ENCODE measurements around the gene DDX27. TPM values are rescaled to one million over a fixed set of nuclear protein-coding genes. Genes with fewer than 3 reads are reported as not detected.
A peak's percentile ranks its signal among the peaks of the same experiment; 100 is the strongest.

Gene DDX27
- total and polyA plus RNA-seq, 2 of the 13 experiments (the other 11 are each of a cell fraction or from before 2014, with no cell fraction given): 42.6 to 72.8 TPM

GRCh38 chr20:49219091-49219923, at the start of gene DDX27 (continued):
- TF ChIP-seq ZSCAN12 (CRISPR knock-in tag; IDR thresholded peaks at IDR 0.05) (no peak), ZSCAN9 (CRISPR knock-in tag; IDR thresholded peaks at IDR 0.05; ENCODE audit: borderline replicate concordance) (no peak; the same call in 1 of the 2 replicates), NKX3-1 (CRISPR knock-in tag; IDR thresholded peaks at IDR 0.05) (0 out of 2 replicates have a peak, but pooled peaks have one; percentile 19), NR2C2 (CRISPR knock-in tag; IDR thresholded peaks at IDR 0.05; ENCODE audit: borderline replicate concordance) (peak; percentile 83; the same call in 1 of the 2 replicates), BHLHE40 (IDR thresholded peaks at IDR 0.05; ENCODE audit: low read length) (no peak), SNAPC2 (CRISPR knock-in tag; IDR thresholded peaks at IDR 0.05) (peak; percentile 47), ZNF337 (CRISPR knock-in tag; IDR thresholded peaks at IDR 0.05; ENCODE audit: borderline replicate concordance, low read depth) (peak; percentile 92), RFXANK (CRISPR knock-in tag; IDR thresholded peaks at IDR 0.05) (no peak; the same call in none of the 2 replicates), MAZ (IDR thresholded peaks at IDR 0.05; ENCODE audit: borderline replicate concordance, low read depth, low read length) (peak; percentile 88; the same call in 1 of the 2 replicates), MAZ (CRISPR knock-in tag; IDR thresholded peaks at IDR 0.05; ENCODE audit: low read depth) (peak; percentile 94), NCOA2 (CRISPR knock-in tag; IDR thresholded peaks at IDR 0.05) (peak; percentile 61), ZNF446 (CRISPR knock-in tag; IDR thresholded peaks at IDR 0.05) (peak; percentile 26; the same call in 1 of the 2 replicates), TRIM24 (CRISPR knock-in tag; IDR thresholded peaks at IDR 0.05) (peak; percentile 14; the same call in 1 of the 2 replicates), ZNF329 (CRISPR knock-in tag; IDR thresholded peaks at IDR 0.05; ENCODE audit: low read depth) (no peak), ZNF780A (CRISPR knock-in tag; IDR thresholded peaks at IDR 0.05) (peak; percentile 57; the same call in 1 of the 2 replicates), PAX8 (CRISPR knock-in tag; IDR thresholded peaks at IDR 0.05; ENCODE audit: borderline replicate concordance) (no peak), ZNF484 (CRISPR knock-in tag; IDR thresholded peaks at IDR 0.05; ENCODE audit: borderline replicate concordance, low read depth) (no peak), ZNF724P (CRISPR knock-in tag; IDR thresholded peaks at IDR 0.05; ENCODE audit: borderline replicate concordance) (0 out of 2 replicates have a peak, but pooled peaks have one; percentile 23), MED8 (CRISPR knock-in tag; IDR thresholded peaks at IDR 0.05; ENCODE audit: insufficient replicate concordance) (peak; percentile 35)
- TF ChIP-seq, protein P1, sequence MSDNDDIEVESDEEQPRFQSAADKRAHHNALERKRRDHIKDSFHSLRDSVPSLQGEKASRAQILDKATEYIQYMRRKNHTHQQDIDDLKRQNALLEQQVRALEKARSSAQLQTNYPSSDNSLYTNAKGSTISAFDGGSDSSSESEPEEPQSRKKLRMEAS (IDR thresholded peaks at IDR 0.05): peak; percentile 95
- TF ChIP-seq, protein P2, sequence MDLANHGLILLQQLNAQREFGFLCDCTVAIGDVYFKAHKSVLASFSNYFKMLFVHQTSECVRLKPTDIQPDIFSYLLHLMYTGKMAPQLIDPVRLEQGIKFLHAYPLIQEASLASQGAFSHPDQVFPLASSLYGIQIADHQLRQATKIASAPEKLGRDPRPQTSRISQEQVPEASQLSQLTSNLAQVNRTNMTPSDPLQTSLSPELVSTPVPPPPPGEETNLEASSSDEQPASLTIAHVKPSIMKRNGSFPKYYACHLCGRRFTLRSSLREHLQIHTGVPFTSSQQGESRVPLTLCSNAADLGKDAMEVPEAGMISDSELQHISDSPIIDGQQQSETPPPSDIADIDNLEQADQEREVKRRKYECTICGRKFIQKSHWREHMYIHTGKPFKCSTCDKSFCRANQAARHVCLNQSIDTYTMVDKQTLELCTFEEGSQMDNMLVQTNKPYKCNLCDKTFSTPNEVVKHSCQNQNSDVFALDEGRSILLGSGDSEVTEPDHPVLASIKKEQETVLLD (CRISPR knock-in tag; IDR thresholded peaks at IDR 0.05; ENCODE audit: low read depth): peak; percentile 25
- TF ChIP-seq, protein P3, sequence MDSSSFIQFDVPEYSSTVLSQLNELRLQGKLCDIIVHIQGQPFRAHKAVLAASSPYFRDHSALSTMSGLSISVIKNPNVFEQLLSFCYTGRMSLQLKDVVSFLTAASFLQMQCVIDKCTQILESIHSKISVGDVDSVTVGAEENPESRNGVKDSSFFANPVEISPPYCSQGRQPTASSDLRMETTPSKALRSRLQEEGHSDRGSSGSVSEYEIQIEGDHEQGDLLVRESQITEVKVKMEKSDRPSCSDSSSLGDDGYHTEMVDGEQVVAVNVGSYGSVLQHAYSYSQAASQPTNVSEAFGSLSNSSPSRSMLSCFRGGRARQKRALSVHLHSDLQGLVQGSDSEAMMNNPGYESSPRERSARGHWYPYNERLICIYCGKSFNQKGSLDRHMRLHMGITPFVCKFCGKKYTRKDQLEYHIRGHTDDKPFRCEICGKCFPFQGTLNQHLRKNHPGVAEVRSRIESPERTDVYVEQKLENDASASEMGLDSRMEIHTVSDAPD (CRISPR knock-in tag; IDR thresholded peaks at IDR 0.05): no peak; the same call in 1 of the 2 replicates
- TF ChIP-seq, protein P4, sequence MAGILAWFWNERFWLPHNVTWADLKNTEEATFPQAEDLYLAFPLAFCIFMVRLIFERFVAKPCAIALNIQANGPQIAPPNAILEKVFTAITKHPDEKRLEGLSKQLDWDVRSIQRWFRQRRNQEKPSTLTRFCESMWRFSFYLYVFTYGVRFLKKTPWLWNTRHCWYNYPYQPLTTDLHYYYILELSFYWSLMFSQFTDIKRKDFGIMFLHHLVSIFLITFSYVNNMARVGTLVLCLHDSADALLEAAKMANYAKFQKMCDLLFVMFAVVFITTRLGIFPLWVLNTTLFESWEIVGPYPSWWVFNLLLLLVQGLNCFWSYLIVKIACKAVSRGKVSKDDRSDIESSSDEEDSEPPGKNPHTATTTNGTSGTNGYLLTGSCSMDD (CRISPR knock-in tag; IDR thresholded peaks at IDR 0.05): no peak
- TF ChIP-seq, protein P5, sequence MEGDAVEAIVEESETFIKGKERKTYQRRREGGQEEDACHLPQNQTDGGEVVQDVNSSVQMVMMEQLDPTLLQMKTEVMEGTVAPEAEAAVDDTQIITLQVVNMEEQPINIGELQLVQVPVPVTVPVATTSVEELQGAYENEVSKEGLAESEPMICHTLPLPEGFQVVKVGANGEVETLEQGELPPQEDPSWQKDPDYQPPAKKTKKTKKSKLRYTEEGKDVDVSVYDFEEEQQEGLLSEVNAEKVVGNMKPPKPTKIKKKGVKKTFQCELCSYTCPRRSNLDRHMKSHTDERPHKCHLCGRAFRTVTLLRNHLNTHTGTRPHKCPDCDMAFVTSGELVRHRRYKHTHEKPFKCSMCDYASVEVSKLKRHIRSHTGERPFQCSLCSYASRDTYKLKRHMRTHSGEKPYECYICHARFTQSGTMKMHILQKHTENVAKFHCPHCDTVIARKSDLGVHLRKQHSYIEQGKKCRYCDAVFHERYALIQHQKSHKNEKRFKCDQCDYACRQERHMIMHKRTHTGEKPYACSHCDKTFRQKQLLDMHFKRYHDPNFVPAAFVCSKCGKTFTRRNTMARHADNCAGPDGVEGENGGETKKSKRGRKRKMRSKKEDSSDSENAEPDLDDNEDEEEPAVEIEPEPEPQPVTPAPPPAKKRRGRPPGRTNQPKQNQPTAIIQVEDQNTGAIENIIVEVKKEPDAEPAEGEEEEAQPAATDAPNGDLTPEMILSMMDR (CRISPR knock-in tag; IDR thresholded peaks at IDR 0.05): no peak
